ENCODE data around the gene DTNB.
"Not testable (repeated sequence)": the region's sequence is repeated elsewhere in the genome, so short reads cannot be mapped to it uniquely, and the experiment has no call there.

Gene DTNB

GRCh38 chr2:25682082-25682481, 8.7 kb upstream of the DTNB start:
- DNase-seq, result no peak

GRCh38 chr2:25677877-25678276, 4.5 kb upstream of the DTNB start:
- DNase-seq, result no peak

GRCh38 chr2:25674077-25674362, 643 bp upstream of the DTNB start:
- DNase-seq, result no peak

GRCh38 chr2:25672494-25673299, 680 bp downstream of the DTNB start:
- peak; percentile 73 for DNase-seq

- no peak for DNase-seq
Observed at GRCh38 chr2:25671622-25672021, 1.8 kb downstream of the DTNB start.

- no peak for DNase-seq
Observed at GRCh38 chr2:25669520-25669919, 3.9 kb downstream of the DTNB start.

GRCh38 chr2:25666218-25666617, 7.2 kb downstream of the DTNB start:
- no peak for DNase-seq

GRCh38 chr2:25665429-25665828, 7.9 kb downstream of the DTNB start:
- not testable (repeated sequence) for DNase-seq

GRCh38 chr2:25664965-25665307, 8.4 kb downstream of the DTNB start:
- no peak for DNase-seq

- DNase-seq, result peak; percentile 23
Observed at GRCh38 chr2:25664183-25664964, 9.0 kb downstream of the DTNB start.

- no peak for DNase-seq
Observed at GRCh38 chr2:25655316-25655715, 18.1 kb downstream of the DTNB start.

GRCh38 chr2:25654801-25655200, 18.6 kb downstream of the DTNB start:
- DNase-seq, result no peak

- DNase-seq, result no peak
Observed at GRCh38 chr2:25651782-25652455, 21.5 kb downstream of the DTNB start.

GRCh38 chr2:25651066-25651465, 22.3 kb downstream of the DTNB start:
- no peak for DNase-seq

GRCh38 chr2:25650256-25650655, 23.1 kb downstream of the DTNB start:
- DNase-seq, result no peak

GRCh38 chr2:25649786-25650185, 23.6 kb downstream of the DTNB start:
- no peak for DNase-seq

GRCh38 chr2:25642298-25642697, 31.1 kb downstream of the DTNB start:
- no peak for DNase-seq

- DNase-seq, result no peak
Observed at GRCh38 chr2:25639696-25640095, 33.7 kb downstream of the DTNB start.

- DNase-seq, result no peak
Observed at GRCh38 chr2:25639131-25639530, 34.2 kb downstream of the DTNB start.

- no peak for DNase-seq
Observed at GRCh38 chr2:25635797-25636196, 37.6 kb downstream of the DTNB start.

- DNase-seq, result not testable (repeated sequence)
Observed at GRCh38 chr2:25633801-25634200, 39.6 kb downstream of the DTNB start.

- no peak for DNase-seq
Observed at GRCh38 chr2:25632396-25632795, 41.0 kb downstream of the DTNB start.

GRCh38 chr2:25624635-25625034, 48.7 kb downstream of the DTNB start:
- DNase-seq, result no peak

- no peak for DNase-seq
Observed at GRCh38 chr2:25623361-25623760, 50.0 kb downstream of the DTNB start.
